PFSK-1 (cell line): ENCODE results near the gene ELP2.

Source experiments
- FOXP2 ChIP-seq: optimal IDR thresholded peaks from 2 replicates; pipeline ENCODE3; 2011; ENCODE audit warnings: borderline replicate concordance, control low read depth, inconsistent platforms; ENCODE audit not compliant: insufficient read depth; ENCODE audit errors: extremely low read length, extremely low read depth
- POLR2AphosphoS5 ChIP-seq: IDR thresholded peaks from 2 replicates; pipeline ENCODE4 v1.6.1; 2012; ENCODE audit warnings: low read depth, mild to moderate bottlenecking, control low read depth, low read length, moderate library complexity
- REST ChIP-seq, 2 experiments: IDR thresholded peaks; 2 replicates each; pipeline versions ENCODE4 v1.6.1 to v1.8.0; 2011 to 2012; ENCODE audit warnings: low read depth in 2 of 2, low read length in 2 of 2, control low read depth in 1 of 2, inconsistent platforms in 1 of 2, mild to moderate bottlenecking in 1 of 2, moderate library complexity in 1 of 2; ENCODE audit not compliant: insufficient read depth in 1 of 2
- SIN3A ChIP-seq: IDR thresholded peaks from 2 replicates; pipeline ENCODE4 v1.6.1; 2012; ENCODE audit warnings: mild to moderate bottlenecking, low read length, moderate library complexity, borderline replicate concordance; ENCODE audit not compliant: insufficient read depth
- TAF1 ChIP-seq: IDR thresholded peaks from 2 replicates; pipeline ENCODE4 v1.6.1; 2012; ENCODE audit warnings: low read length, control low read depth, borderline replicate concordance; ENCODE audit not compliant: insufficient read depth

ELP2 gene

GRCh38 chr18:36194600-36195315, 65.1 kb downstream of the ELP2 start:
- TF ChIP-seq FOXP2: no peak
- no peak for TF ChIP-seq TAF1
- TF ChIP-seq POLR2AphosphoS5: no peak
- TF ChIP-seq SIN3A: no peak
- no peak for TF ChIP-seq REST (IDR thresholded peaks at IDR 0.05; ENCODE audit: insufficient read depth in 1 of 2, low read depth in 2 of 2, low read length in 2 of 2)

GRCh38 chr18:36195427-36196122, 65.9 kb downstream of the ELP2 start:
- TF ChIP-seq REST (IDR thresholded peaks at IDR 0.05; ENCODE audit: insufficient read depth in 1 of 2, low read depth in 2 of 2, low read length in 2 of 2) (no peak), TAF1 (no peak), POLR2AphosphoS5 (no peak), SIN3A (no peak), FOXP2 (no peak)

GRCh38 chr18:36196238-36196995, 66.7 kb downstream of the ELP2 start:
- TF ChIP-seq FOXP2 (no peak), TAF1 (no peak), REST (IDR thresholded peaks at IDR 0.05; ENCODE audit: insufficient read depth in 1 of 2, low read depth in 2 of 2, low read length in 2 of 2) (no peak), SIN3A (no peak), POLR2AphosphoS5 (no peak)

- no peak for TF ChIP-seq SIN3A
- TF ChIP-seq TAF1: no peak
- no peak for TF ChIP-seq FOXP2
- TF ChIP-seq REST (IDR thresholded peaks at IDR 0.05; ENCODE audit: insufficient read depth in 1 of 2, low read depth in 2 of 2, low read length in 2 of 2): no peak
- TF ChIP-seq POLR2AphosphoS5: no peak
Observed at GRCh38 chr18:36197511-36198166, 67.9 kb downstream of the ELP2 start.
